NCI-H524 treated with DMSO at 0.1 percent for 48 hours (cell line): Measurements from ENCODE around the gene YPEL3.

Source experiments
- DNase-seq: peaks from one replicate; lab custom pipeline; 2025; lab: John Stamatoyannopoulos, UW

Gene YPEL3

GRCh38 chr16:30090610-30091331 is 5.2 kb downstream of the YPEL3 start:
- DNase-seq = no peak

GRCh38 chr16:30088832-30089624 is 7.0 kb downstream of the YPEL3 start:
- DNase-seq = no peak

- DNase-seq = no peak
Measured at GRCh38 chr16:30088237-30088831, 7.7 kb downstream of the YPEL3 start.

GRCh38 chr16:30087181-30087898 is 8.7 kb downstream of the YPEL3 start:
- DNase-seq = no peak

- no peak for DNase-seq
Measured at GRCh38 chr16:30086291-30087140, 9.5 kb downstream of the YPEL3 start.

- no peak for DNase-seq
Measured at GRCh38 chr16:30085820-30086219, 10.2 kb downstream of the YPEL3 start.

GRCh38 chr16:30085247-30085646 is 10.8 kb downstream of the YPEL3 start:
- no peak for DNase-seq

- DNase-seq = no peak
Measured at GRCh38 chr16:30084816-30085159, 11.2 kb downstream of the YPEL3 start.

- no peak for DNase-seq
Measured at GRCh38 chr16:30084096-30084815, 11.8 kb downstream of the YPEL3 start.

- DNase-seq = no peak
Measured at GRCh38 chr16:30083216-30084055, 12.6 kb downstream of the YPEL3 start.

- DNase-seq = no peak
Measured at GRCh38 chr16:30082545-30083090, 13.4 kb downstream of the YPEL3 start.

- DNase-seq = no peak
Measured at GRCh38 chr16:30079480-30079879, 16.5 kb downstream of the YPEL3 start.

GRCh38 chr16:30078744-30079143 is 17.3 kb downstream of the YPEL3 start:
- no peak for DNase-seq

- no peak for DNase-seq
Measured at GRCh38 chr16:30077656-30078055, 18.4 kb downstream of the YPEL3 start.

- no peak for DNase-seq
Measured at GRCh38 chr16:30076276-30076791, 19.7 kb downstream of the YPEL3 start.

GRCh38 chr16:30075503-30076275 is 20.3 kb downstream of the YPEL3 start, which contains the start of gene PPP4C:
TSS of gene PPP4C (plus strand) at chr16:30075994. CDS start at chr16:30076378, 384 bp downstream.
- DNase-seq = peak; percentile 64

- no peak for DNase-seq
Measured at GRCh38 chr16:30070490-30070889, 25.5 kb downstream of the YPEL3 start.
